Keratinocyte (primary cell): ENCODE results near the gene MANBA. TPM values are rescaled to one million over a fixed set of nuclear protein-coding genes. Genes with fewer than 3 reads are reported as not detected.

Experiments used
- DNase-seq: peaks from one replicate; pipeline ENCODE4 v3.0.0-alpha.2; 2011; ENCODE audit warnings: low read depth, missing footprints, low spot score
- FAIRE-seq: peaks from 2 replicates; lab custom pipeline; 2011; peaks lifted over from hg19 to GRCh38; lab: Jason Lieb, UNC
- H2AFZ ChIP-seq: 2 replicates; pipeline ENCODE4 v1.6.0; 2012; ENCODE audit warnings: low read length, control low read depth, inconsistent platforms; ENCODE audit not compliant: control insufficient read depth
- H3K27ac ChIP-seq: 2 replicates; pipeline ENCODE4 v1.5.1; 2011; ENCODE audit warnings: low read length; ENCODE audit not compliant: control insufficient read depth, insufficient read depth
- H3K27me3 ChIP-seq: 3 replicates; pipeline ENCODE4 v1.6.0; 2011; ENCODE audit warnings: low read length; ENCODE audit not compliant: control insufficient read depth, insufficient read depth; ENCODE audit errors: extremely low read depth
- H3K36me3 ChIP-seq, 2 experiments: 2 replicates in 1 of 2; 3 replicates in 1 of 2; pipeline ENCODE4 v1.5.1; 2011; ENCODE audit warnings: low read length in 2 of 2, mild to moderate bottlenecking in 1 of 2; ENCODE audit not compliant: control insufficient read depth in 2 of 2, insufficient read depth in 2 of 2; ENCODE audit errors: extremely low read depth in 1 of 2
- H3K4me1 ChIP-seq: 3 replicates; pipeline ENCODE4 v1.5.1; 2011; ENCODE audit warnings: low read length; ENCODE audit not compliant: control insufficient read depth, insufficient read depth; ENCODE audit errors: extremely low read depth
- H3K4me2 ChIP-seq: 3 replicates; pipeline ENCODE4 v1.6.0; 2011; ENCODE audit warnings: low read depth, low read length; ENCODE audit not compliant: control insufficient read depth, insufficient read depth; ENCODE audit errors: extremely low read depth
- H3K4me3 ChIP-seq, 3 experiments: fragments of 200-600 bp in 1 of 3; sonication (generic) in 1 of 3; 2 replicates in 2 of 3; 3 replicates in 1 of 3; pipeline ENCODE4 v1.5.1; 2011 to 2016; ENCODE audit warnings: low read length in 3 of 3, mild to moderate bottlenecking in 3 of 3, control low read depth in 2 of 3, inconsistent platforms in 1 of 3, low read depth in 1 of 3, mixed read lengths in 1 of 3, mixed run types in 1 of 3, moderate library complexity in 1 of 3; ENCODE audit not compliant: control insufficient read depth in 2 of 3, insufficient read depth in 2 of 3; ENCODE audit errors: extremely low read depth in 1 of 3
- H3K79me2 ChIP-seq: 2 replicates; pipeline ENCODE4 v1.6.0; 2012; ENCODE audit warnings: low read length; ENCODE audit not compliant: control insufficient read depth, insufficient read depth
- H3K9ac ChIP-seq: 3 replicates; pipeline ENCODE4 v1.6.0; 2011; ENCODE audit warnings: low read length; ENCODE audit not compliant: control insufficient read depth, insufficient read depth; ENCODE audit errors: extremely low read depth
- H3K9me1 ChIP-seq: 3 replicates; pipeline ENCODE4 v1.6.0; 2011; ENCODE audit warnings: low read length; ENCODE audit not compliant: control insufficient read depth, insufficient read depth; ENCODE audit errors: extremely low read depth
- H3K9me3 ChIP-seq: 2 replicates; pipeline ENCODE4 v1.5.1; 2012; ENCODE audit warnings: low read depth, low read length; ENCODE audit not compliant: control insufficient read depth
- H4K20me1 ChIP-seq: 3 replicates; pipeline ENCODE4 v1.6.0; 2011; ENCODE audit warnings: low read length; ENCODE audit not compliant: control insufficient read depth, insufficient read depth; ENCODE audit errors: extremely low read depth
- EZH2 ChIP-seq: IDR thresholded peaks from one replicate; pipeline ENCODE4 v1.6.1; 2012; ENCODE audit warnings: inconsistent platforms, mild to moderate bottlenecking, low read length, moderate library complexity
- dilution Hi-C: fragments of 300-500 bp; cut with MboI; formaldehyde crosslinking; loops from one replicate; pipeline ENCODE4 v1.7.0; 2020; ENCODE audit warnings: low sequenced_read_pairs; ENCODE audit not compliant: extremely low pct_ligation_motif_present
- polyA plus RNA-seq, 5 experiments: library from polyadenylated mRNA; depleted of rRNA in 3 of 5; stranded (reverse) in 3 of 5; stranded (forward) in 1 of 5; unstranded in 1 of 5; fragments of >200 nt; gene quantifications; 1 replicate in 1 of 5; 2 replicates in 3 of 5; 3 replicates in 1 of 5; pipeline versions ENCODE4 v1.2.1 to v1.2.3, GENCODE V29; 2011 to 2012; ENCODE audit warnings: missing spikeins in 2 of 5, low read depth in 1 of 5, low replicate concordance in 1 of 5
- TF ChIP-seq, protein P1 (sequence below), 3 experiments: IDR thresholded peaks in 1 of 3; conservative IDR thresholded peaks in 1 of 3; optimal IDR thresholded peaks in 1 of 3; 2 replicates in 2 of 3; 3 replicates in 1 of 3; pipeline versions ENCODE3 to v1.5.1; 2011; ENCODE audit warnings: low read length in 3 of 3, mild to moderate bottlenecking in 3 of 3, moderate library complexity in 2 of 3, control low read depth in 1 of 3, inconsistent platforms in 1 of 3; ENCODE audit not compliant: insufficient read depth in 2 of 3; ENCODE audit errors: extremely low read depth in 1 of 3

Gene MANBA
- polyA plus RNA-seq, 1 donor (not counting 4 experiments of a cell fraction or from before 2014, with no cell fraction given): 9.3 TPM

DNA sequence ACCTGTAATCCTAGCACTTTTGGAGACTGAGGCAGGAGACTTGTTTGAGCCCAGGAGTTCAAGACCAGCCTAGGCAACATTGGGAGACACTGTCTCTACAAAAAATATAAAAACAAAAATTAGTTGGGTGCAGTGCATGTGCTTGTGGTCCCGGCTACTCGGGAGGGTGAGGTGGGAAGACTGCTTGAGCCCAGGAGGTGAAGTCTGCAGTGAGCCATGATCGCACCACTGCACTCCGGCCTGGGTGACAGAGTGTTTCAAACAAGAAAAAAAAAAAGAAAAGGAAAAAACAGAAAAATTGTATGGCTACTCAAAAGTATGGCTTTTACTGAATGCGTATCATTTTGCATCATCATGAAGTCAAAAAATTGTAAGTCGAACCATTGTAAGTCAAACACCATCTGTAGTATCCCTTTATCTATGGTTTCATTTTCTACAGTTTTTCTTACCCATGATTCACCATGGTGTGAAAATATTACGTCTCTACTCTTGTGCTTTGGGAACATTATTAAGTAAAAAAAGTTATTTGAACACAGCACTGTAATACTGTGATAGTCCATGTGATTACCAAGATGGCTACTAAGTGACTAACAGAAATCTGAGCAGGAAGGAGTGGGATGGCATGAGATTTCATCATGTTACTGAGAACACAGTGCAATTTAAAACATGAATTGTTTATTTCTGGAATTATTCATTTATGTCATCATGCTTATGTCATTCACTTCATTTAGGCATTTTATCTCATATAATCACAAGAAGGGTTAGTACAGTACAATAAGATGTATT is 26.5 kb upstream of the MANBA start:
- DNase-seq (no peak), FAIRE-seq (no peak)
- no peak overlapping the region for H3K4me3 ChIP-seq
- no peaks in the 10 kb centered on the region for H3K4me1 ChIP-seq
- H3K9me1 ChIP-seq: no peaks in the 10 kb centered on the region
- H3K9me3 ChIP-seq: no peaks in the 10 kb centered on the region
- dilution Hi-C loops: no loop called here
- H2AFZ ChIP-seq: no peak overlapping the region
- no peaks in the 10 kb centered on the region for H3K27me3 ChIP-seq
- peak overlapping the region; percentile 57 for H3K27ac ChIP-seq
- no peaks in the 10 kb centered on the region for H3K36me3 ChIP-seq
- no peak overlapping the region for H3K4me2 ChIP-seq
- H3K79me2 ChIP-seq: no peaks in the 10 kb centered on the region
- H3K9ac ChIP-seq: no peak overlapping the region
- TF ChIP-seq EZH2: no peak
- TF ChIP-seq, protein P1, sequence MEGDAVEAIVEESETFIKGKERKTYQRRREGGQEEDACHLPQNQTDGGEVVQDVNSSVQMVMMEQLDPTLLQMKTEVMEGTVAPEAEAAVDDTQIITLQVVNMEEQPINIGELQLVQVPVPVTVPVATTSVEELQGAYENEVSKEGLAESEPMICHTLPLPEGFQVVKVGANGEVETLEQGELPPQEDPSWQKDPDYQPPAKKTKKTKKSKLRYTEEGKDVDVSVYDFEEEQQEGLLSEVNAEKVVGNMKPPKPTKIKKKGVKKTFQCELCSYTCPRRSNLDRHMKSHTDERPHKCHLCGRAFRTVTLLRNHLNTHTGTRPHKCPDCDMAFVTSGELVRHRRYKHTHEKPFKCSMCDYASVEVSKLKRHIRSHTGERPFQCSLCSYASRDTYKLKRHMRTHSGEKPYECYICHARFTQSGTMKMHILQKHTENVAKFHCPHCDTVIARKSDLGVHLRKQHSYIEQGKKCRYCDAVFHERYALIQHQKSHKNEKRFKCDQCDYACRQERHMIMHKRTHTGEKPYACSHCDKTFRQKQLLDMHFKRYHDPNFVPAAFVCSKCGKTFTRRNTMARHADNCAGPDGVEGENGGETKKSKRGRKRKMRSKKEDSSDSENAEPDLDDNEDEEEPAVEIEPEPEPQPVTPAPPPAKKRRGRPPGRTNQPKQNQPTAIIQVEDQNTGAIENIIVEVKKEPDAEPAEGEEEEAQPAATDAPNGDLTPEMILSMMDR (optimal IDR thresholded peaks at IDR 0.05 in 1 of 3, IDR thresholded peaks at IDR 0.05 in 1 of 3, conservative IDR thresholded peaks at IDR 0.05 in 1 of 3; ENCODE audit: extremely low read depth in 1 of 3, insufficient read depth in 2 of 3, low read length in 3 of 3): no peak
- no peaks in the 10 kb centered on the region for H4K20me1 ChIP-seq

DNA sequence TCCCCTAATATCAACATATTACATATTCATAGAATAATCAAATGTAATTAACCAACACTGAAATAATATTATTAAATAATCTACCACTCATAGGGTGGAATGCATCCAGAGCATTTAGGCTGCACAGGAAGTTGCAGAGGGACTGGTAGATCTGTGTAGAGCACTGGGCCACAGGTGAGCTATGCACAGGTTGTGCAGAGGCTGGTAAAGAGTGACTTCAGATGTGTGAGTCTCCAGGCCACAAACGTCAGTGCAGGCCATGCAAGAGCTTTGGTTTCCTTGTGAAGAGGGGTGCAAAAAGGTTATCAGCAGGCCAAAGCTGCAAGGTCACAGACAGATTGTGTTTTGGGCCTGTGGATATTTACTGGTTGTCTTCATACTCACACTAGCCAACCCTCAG is 25.5 kb upstream of the MANBA start:
- Histone ChIP-seq H3K9me3 (no peaks in the 10 kb centered on the region), H3K36me3 (no peaks in the 10 kb centered on the region), H3K9me1 (no peaks in the 10 kb centered on the region), H3K27me3 (no peaks in the 10 kb centered on the region), H3K4me2 (no peak overlapping the region), H3K9ac (no peak overlapping the region), H2AFZ (no peak overlapping the region), H3K4me1 (no peaks in the 10 kb centered on the region), H3K4me3 (no peak overlapping the region), H3K27ac (no peak overlapping the region), H4K20me1 (no peaks in the 10 kb centered on the region), H3K79me2 (no peaks in the 10 kb centered on the region)
- DNase-seq: no peak
- TF ChIP-seq, protein P1 (optimal IDR thresholded peaks at IDR 0.05 in 1 of 3, IDR thresholded peaks at IDR 0.05 in 1 of 3, conservative IDR thresholded peaks at IDR 0.05 in 1 of 3; ENCODE audit: extremely low read depth in 1 of 3, insufficient read depth in 2 of 3, low read length in 3 of 3): no peak
- no peak for TF ChIP-seq EZH2
- dilution Hi-C loops: no loop called here
- no peak for FAIRE-seq
